ENCODE results near the gene HIGD2B. TPM values are rescaled to one million over a fixed set of nuclear protein-coding genes. Genes with fewer than 3 reads are reported as not detected.
A peak's percentile ranks its signal among the peaks of the same experiment; 100 is the strongest.

HIGD2B gene
- total and polyA plus RNA-seq, 9 of the 15 experiments (the other 6 are each of a cell fraction or from before 2014, with no cell fraction given) = 0.04 to 0.18 (median 0.14) TPM; not detected in 6

GRCh38 chr15:72685925-72686794, at the start of gene HIGD2B, which contains the start of gene BBS4 (continued):
- TF ChIP-seq ZBTB40 (IDR thresholded peaks at IDR 0.05) = peak; percentile 94
- TF ChIP-seq ZBTB40 (CRISPR knock-in tag; IDR thresholded peaks at IDR 0.05) = no peak
- TF ChIP-seq ETV6 (IDR thresholded peaks at IDR 0.05; ENCODE audit: borderline replicate concordance in 1 of 2, low read depth in 2 of 2, low read length in 1 of 2) = peak; percentile 90; a peak in 3 of 4 replicates
- TF ChIP-seq ETV6 (CRISPR knock-in tag; IDR thresholded peaks at IDR 0.05; ENCODE audit: borderline replicate concordance) = no peak
- TF ChIP-seq ZFX (CRISPR knock-in tag; IDR thresholded peaks at IDR 0.05) = peak; percentile 86
- TF ChIP-seq CEBPB (tag; IDR thresholded peaks at IDR 0.05) = no peak
- TF ChIP-seq ZFP1 (CRISPR knock-in tag; IDR thresholded peaks at IDR 0.05) = no peak
- no peak for TF ChIP-seq CHAMP1 (IDR thresholded peaks at IDR 0.05)
- TF ChIP-seq NFIX (CRISPR knock-in tag; IDR thresholded peaks at IDR 0.05; ENCODE audit: low read depth) = no peak
- TF ChIP-seq XRCC5 (IDR thresholded peaks at IDR 0.05; ENCODE audit: low read depth, low read length) = peak; percentile 37; the same call in 1 of the 2 replicates
- TF ChIP-seq NRF1 (conservative IDR thresholded peaks at IDR 0.05 in 1 of 2, IDR thresholded peaks at IDR 0.05 in 1 of 2) = peak; percentile 71 to 77
- TF ChIP-seq TRIM24 (IDR thresholded peaks at IDR 0.05) = 0 out of 4 replicates have a peak, but pooled peaks of 1 of the 2 experiments have one; percentile 11
- TF ChIP-seq NR1H2 (CRISPR knock-in tag; IDR thresholded peaks at IDR 0.05) = no peak
- TF ChIP-seq ZNF212 (CRISPR knock-in tag; IDR thresholded peaks at IDR 0.05) = no peak

All from K562 (cell line).